ENCODE data around the gene HCK. TPM values are rescaled to one million over a fixed set of nuclear protein-coding genes. Genes with fewer than 3 reads are reported as not detected.
"Not testable (repeated sequence)": the region's sequence is repeated elsewhere in the genome, so short reads cannot be mapped to it uniquely, and the experiment has no call there.

HCK gene
- total and polyA plus RNA-seq, 9 of the 15 experiments (the other 6 are each of a cell fraction or from before 2014, with no cell fraction given) = 0.09 to 0.51 (median 0.27) TPM; not detected in 6

GRCh38 chr20:32119734-32120133 is 67.7 kb downstream of the HCK start (continued):
- TF ChIP-seq GTF2A2 (tag; IDR thresholded peaks at IDR 0.05) = no peak
- TF ChIP-seq CHD1 (IDR thresholded peaks at IDR 0.05; ENCODE audit: low read length) = no peak
- no peak for TF ChIP-seq SP1 (CRISPR knock-in tag; IDR thresholded peaks at IDR 0.05)
- TF ChIP-seq PPARD (CRISPR knock-in tag; IDR thresholded peaks at IDR 0.05) = no peak
- TF ChIP-seq, protein P1, sequence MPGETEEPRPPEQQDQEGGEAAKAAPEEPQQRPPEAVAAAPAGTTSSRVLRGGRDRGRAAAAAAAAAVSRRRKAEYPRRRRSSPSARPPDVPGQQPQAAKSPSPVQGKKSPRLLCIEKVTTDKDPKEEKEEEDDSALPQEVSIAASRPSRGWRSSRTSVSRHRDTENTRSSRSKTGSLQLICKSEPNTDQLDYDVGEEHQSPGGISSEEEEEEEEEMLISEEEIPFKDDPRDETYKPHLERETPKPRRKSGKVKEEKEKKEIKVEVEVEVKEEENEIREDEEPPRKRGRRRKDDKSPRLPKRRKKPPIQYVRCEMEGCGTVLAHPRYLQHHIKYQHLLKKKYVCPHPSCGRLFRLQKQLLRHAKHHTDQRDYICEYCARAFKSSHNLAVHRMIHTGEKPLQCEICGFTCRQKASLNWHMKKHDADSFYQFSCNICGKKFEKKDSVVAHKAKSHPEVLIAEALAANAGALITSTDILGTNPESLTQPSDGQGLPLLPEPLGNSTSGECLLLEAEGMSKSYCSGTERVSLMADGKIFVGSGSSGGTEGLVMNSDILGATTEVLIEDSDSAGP (CRISPR knock-in tag; IDR thresholded peaks at IDR 0.05) = no peak
- no peak for TF ChIP-seq MNT (conservative IDR thresholded peaks at IDR 0.05)
- TF ChIP-seq, protein P2, sequence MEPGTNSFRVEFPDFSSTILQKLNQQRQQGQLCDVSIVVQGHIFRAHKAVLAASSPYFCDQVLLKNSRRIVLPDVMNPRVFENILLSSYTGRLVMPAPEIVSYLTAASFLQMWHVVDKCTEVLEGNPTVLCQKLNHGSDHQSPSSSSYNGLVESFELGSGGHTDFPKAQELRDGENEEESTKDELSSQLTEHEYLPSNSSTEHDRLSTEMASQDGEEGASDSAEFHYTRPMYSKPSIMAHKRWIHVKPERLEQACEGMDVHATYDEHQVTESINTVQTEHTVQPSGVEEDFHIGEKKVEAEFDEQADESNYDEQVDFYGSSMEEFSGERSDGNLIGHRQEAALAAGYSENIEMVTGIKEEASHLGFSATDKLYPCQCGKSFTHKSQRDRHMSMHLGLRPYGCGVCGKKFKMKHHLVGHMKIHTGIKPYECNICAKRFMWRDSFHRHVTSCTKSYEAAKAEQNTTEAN (CRISPR knock-in tag; IDR thresholded peaks at IDR 0.05) = no peak
- no peak for TF ChIP-seq ZNF444 (CRISPR knock-in tag; IDR thresholded peaks at IDR 0.05)

DNA sequence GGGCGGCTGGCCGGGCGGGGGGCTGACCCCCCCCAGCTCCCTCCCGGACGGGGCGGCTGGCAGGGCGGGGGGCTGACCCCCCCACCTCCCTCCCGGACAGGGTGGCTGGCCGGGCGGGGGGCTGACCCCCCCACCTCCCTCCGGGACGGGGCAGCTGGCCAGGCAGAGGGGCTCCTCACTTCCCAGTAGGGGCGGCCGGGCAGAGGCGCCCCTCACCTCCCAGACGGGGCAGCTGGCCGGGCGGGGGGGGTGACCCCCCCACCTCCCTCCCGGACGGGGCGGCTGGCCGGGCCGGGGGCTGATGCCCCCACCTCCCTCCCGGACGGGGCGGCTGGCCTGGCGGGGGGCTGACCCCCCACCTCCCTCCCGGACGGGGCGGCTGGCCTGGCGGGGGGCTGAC is 69.9 kb downstream of the HCK start:
- BruUV-seq (replicated peaks); H3K4me2 ChIP-seq (ENCODE audit: insufficient read depth, low read length); H3K27ac ChIP-seq (ENCODE audit: extremely low read depth, low read depth, low read length); H3K4me3 ChIP-seq; H3K4me1 ChIP-seq (replicated peaks in 1 of 2; ENCODE audit: control insufficient read depth in 2 of 2, insufficient read depth in 2 of 2, low read length in 2 of 2); in situ Hi-C loops (cut with MboI); H4K20me1 ChIP-seq (replicated peaks; ENCODE audit: control insufficient read depth, insufficient read depth, low read length); H3K9me3 ChIP-seq (replicated peaks; ENCODE audit: control insufficient read depth, insufficient read depth, low read depth, low read length); FAIRE-seq; H3K27me3 ChIP-seq (ENCODE audit: control insufficient read depth in 2 of 2, insufficient read depth in 2 of 2, low read length in 2 of 2); H3K9me1 ChIP-seq (ENCODE audit: control insufficient read depth, insufficient read depth, low read length); DNase-seq (ENCODE audit: extremely low read depth in 1 of 4, low spot score in 3 of 4); H3K9ac ChIP-seq (ENCODE audit: insufficient read depth in 1 of 2, low read depth in 2 of 2, low read length in 2 of 2); ATAC-seq; CTCF ChIA-PET (ENCODE audit: low intra/inter-chr PET ratio); intact Hi-C loops (cut with micrococcal nuclease); H2AFZ ChIP-seq (ENCODE audit: low read depth, low read length); POLR2A ChIA-PET: not testable (repeated sequence)
- peaks cover 15% of the 10 kb centered on the region; the same call in 2 of the 3 replicates for H3K36me3 ChIP-seq (ENCODE audit: control insufficient read depth, insufficient read depth, low read length)
- H3K79me2 ChIP-seq (ENCODE audit: control insufficient read depth, insufficient read depth, low read length) = peaks cover 54% of the 10 kb centered on the region
- WGBS (ENCODE audit: insufficient coverage, low coverage, missing lambda C conversion rate) = no CpG with 5 or more reads among the region's 31 CpGs

Data from K562 (cell line).